K562 (cell line): ENCODE data around the gene AP4E1.

Experiments used
- CEBPB ChIP-seq: fragments of 450-650 bp; IDR thresholded peaks from 2 replicates; pipeline ENCODE4 v1.6.1; 2016; ENCODE audit warnings: missing genetic modification characterization, missing compliant biosample characterization
- CTCF ChIP-seq, 3 experiments: IDR thresholded peaks in 2 of 3; conservative IDR thresholded peaks in 1 of 3; 2 replicates each; pipeline ENCODE4 v1.5.1; 2011 to 2012; ENCODE audit warnings: low read length in 3 of 3, mild to moderate bottlenecking in 3 of 3, control low read depth in 2 of 3, improper control_type of control experiment in 1 of 3, inconsistent platforms in 1 of 3, low read depth in 1 of 3, mixed read lengths in 1 of 3, moderate library complexity in 1 of 3; ENCODE audit not compliant: insufficient read depth in 2 of 3
- E2F4 ChIP-seq: sonication (generic); formaldehyde crosslinking; IDR thresholded peaks from 2 replicates; pipeline ENCODE4 v1.8.0; 2022; ENCODE audit warnings: mild to moderate bottlenecking, low read depth, missing genetic modification reagents
- EWSR1 ChIP-seq: fragments of 450-650 bp; IDR thresholded peaks from 2 replicates; pipeline ENCODE4 v1.6.1; 2018; ENCODE audit warnings: borderline replicate concordance, mild to moderate bottlenecking, low read depth, moderate library complexity; ENCODE audit not compliant: partially characterized antibody
- EZH2 ChIP-seq: IDR thresholded peaks from 2 replicates; pipeline ENCODE4 v1.6.1; 2012; ENCODE audit warnings: low read depth, mild to moderate bottlenecking, inconsistent platforms, low read length, borderline replicate concordance
- MAFF ChIP-seq: IDR thresholded peaks from 2 replicates; pipeline ENCODE4 v1.6.1; 2012; ENCODE audit warnings: low read length, improper control_type of control experiment
- POLR2AphosphoS5 ChIP-seq: IDR thresholded peaks from 2 replicates; pipeline ENCODE4 v1.6.1; 2011; ENCODE audit warnings: mild to moderate bottlenecking, low read depth, low read length, moderate library complexity; ENCODE audit not compliant: control insufficient read depth, insufficient read depth
- TBL1XR1 ChIP-seq, 2 experiments: IDR thresholded peaks; 2 replicates each; pipeline ENCODE4 v1.6.1; 2012; ENCODE audit warnings: improper control_type of control experiment in 2 of 2, low read length in 2 of 2, mild to moderate bottlenecking in 1 of 2
- TCF7L2 ChIP-seq: fragments of 150-350 bp; IDR thresholded peaks from 2 replicates; pipeline ENCODE4 v1.6.1; 2016; ENCODE audit warnings: low read depth, mild to moderate bottlenecking, low read length, moderate library complexity
- TEAD1 ChIP-seq, 2 experiments: fragments of 450-650 bp in 1 of 2; sonication (generic) in 1 of 2; formaldehyde crosslinking; IDR thresholded peaks; 2 replicates each; pipeline versions ENCODE4 v1.4.0 to v1.8.0; 2020 to 2022; ENCODE audit warnings: mild to moderate bottlenecking in 2 of 2, missing genetic modification reagents in 1 of 2
- TF ChIP-seq, protein P1 (sequence below): fragments of 250-450 bp; sonication (Bioruptor Pico); IDR thresholded peaks from 2 replicates; pipeline ENCODE4 v1.4.0; 2020; ENCODE audit warnings: mild to moderate bottlenecking, moderate library complexity

- TF ChIP-seq TEAD1 (CRISPR knock-in tag; IDR thresholded peaks at IDR 0.05) (no peak), CTCF (IDR thresholded peaks at IDR 0.05 in 2 of 3, conservative IDR thresholded peaks at IDR 0.05 in 1 of 3; ENCODE audit: insufficient read depth in 2 of 3, low read depth in 1 of 3, low read length in 3 of 3) (no peak), TBL1XR1 (IDR thresholded peaks at IDR 0.05; ENCODE audit: low read length in 2 of 2) (no peak), EWSR1 (no peak), E2F4 (no peak), EZH2 (no peak), TCF7L2 (no peak), CEBPB (tag) (no peak), MAFF (no peak), POLR2AphosphoS5 (no peak)
- TF ChIP-seq, protein P1, sequence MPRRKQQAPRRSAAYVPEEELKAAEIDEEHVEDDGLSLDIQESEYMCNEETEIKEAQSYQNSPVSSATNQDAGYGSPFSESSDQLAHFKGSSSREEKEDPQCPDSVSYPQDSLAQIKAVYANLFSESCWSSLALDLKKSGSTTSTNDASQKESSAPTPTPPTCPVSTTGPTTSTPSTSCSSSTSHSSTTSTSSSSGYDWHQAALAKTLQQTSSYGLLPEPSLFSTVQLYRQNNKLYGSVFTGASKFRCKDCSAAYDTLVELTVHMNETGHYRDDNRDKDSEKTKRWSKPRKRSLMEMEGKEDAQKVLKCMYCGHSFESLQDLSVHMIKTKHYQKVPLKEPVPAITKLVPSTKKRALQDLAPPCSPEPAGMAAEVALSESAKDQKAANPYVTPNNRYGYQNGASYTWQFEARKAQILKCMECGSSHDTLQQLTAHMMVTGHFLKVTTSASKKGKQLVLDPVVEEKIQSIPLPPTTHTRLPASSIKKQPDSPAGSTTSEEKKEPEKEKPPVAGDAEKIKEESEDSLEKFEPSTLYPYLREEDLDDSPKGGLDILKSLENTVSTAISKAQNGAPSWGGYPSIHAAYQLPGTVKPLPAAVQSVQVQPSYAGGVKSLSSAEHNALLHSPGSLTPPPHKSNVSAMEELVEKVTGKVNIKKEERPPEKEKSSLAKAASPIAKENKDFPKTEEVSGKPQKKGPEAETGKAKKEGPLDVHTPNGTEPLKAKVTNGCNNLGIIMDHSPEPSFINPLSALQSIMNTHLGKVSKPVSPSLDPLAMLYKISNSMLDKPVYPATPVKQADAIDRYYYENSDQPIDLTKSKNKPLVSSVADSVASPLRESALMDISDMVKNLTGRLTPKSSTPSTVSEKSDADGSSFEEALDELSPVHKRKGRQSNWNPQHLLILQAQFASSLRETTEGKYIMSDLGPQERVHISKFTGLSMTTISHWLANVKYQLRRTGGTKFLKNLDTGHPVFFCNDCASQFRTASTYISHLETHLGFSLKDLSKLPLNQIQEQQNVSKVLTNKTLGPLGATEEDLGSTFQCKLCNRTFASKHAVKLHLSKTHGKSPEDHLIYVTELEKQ (CRISPR knock-in tag) = no peak
Observed at GRCh38 chr15:51024735-51025453, 116.4 kb downstream of the AP4E1 start.
